ENCODE results near the gene EGLN2.
"Not testable (repeated sequence)": the region's sequence is repeated elsewhere in the genome, so short reads cannot be mapped to it uniquely, and the experiment has no call there.

EGLN2 gene
- total RNA-seq, result 17.5 to 44.7 (median 40.3) reads per million in 4 experiments

GRCh38 chr19:40798683-40799557 lies at the start of gene EGLN2:
EGLN2 (plus strand) TSS chr19:40799191; CDS start chr19:40800573, 1,382 bp downstream.
- DNase-seq, result peak; percentile 100

GRCh38 chr19:40750058-40750873 lies 48.7 kb upstream of the EGLN2 start, which contains the start of gene ACTMAP:
ACTMAP (minus strand) TSS chr19:40750477; CDS start chr19:40749803, 674 bp downstream.
- peak; percentile 99 for DNase-seq

GRCh38 chr19:40750874-40751537 lies 48.0 kb upstream of the EGLN2 start, which contains the start of gene SNRPA:
SNRPA (plus strand) TSS chr19:40751203; CDS start chr19:40751409, 206 bp downstream.
- peak; percentile 91 for DNase-seq

GRCh38 chr19:40752257-40752781 lies 46.7 kb upstream of the EGLN2 start:
- DNase-seq, result no peak

GRCh38 chr19:40754611-40755247 lies 44.3 kb upstream of the EGLN2 start:
- no peak for DNase-seq

GRCh38 chr19:40755248-40755624 lies 43.8 kb upstream of the EGLN2 start:
- no peak for DNase-seq

GRCh38 chr19:40755791-40756190 lies 43.2 kb upstream of the EGLN2 start:
- no peak for DNase-seq

- DNase-seq, result no peak
Measured at GRCh38 chr19:40756502-40757110, 42.4 kb upstream of the EGLN2 start.

- no peak for DNase-seq
Measured at GRCh38 chr19:40758491-40758890, 40.5 kb upstream of the EGLN2 start.

- DNase-seq, result no peak
Measured at GRCh38 chr19:40759352-40759751, 39.6 kb upstream of the EGLN2 start.

GRCh38 chr19:40762754-40763470 lies 36.1 kb upstream of the EGLN2 start:
- no peak for DNase-seq

GRCh38 chr19:40763526-40763925 lies 35.5 kb upstream of the EGLN2 start:
- DNase-seq, result no peak

- DNase-seq, result no peak
Measured at GRCh38 chr19:40763963-40764362, 35.0 kb upstream of the EGLN2 start.

- not testable (repeated sequence) for DNase-seq
Measured at GRCh38 chr19:40766385-40766784, 32.6 kb upstream of the EGLN2 start.

GRCh38 chr19:40768869-40769268 lies 30.1 kb upstream of the EGLN2 start:
- no peak for DNase-seq

GRCh38 chr19:40771101-40771862 lies 27.7 kb upstream of the EGLN2 start:
- DNase-seq, result not testable (repeated sequence)

GRCh38 chr19:40774916-40775631 lies 23.9 kb upstream of the EGLN2 start, which contains the start of gene MIA:
MIA (plus strand) TSS chr19:40775521; CDS start chr19:40775543, 22 bp downstream.
- DNase-seq, result no peak

GRCh38 chr19:40775632-40776022 lies 23.4 kb upstream of the EGLN2 start:
- no peak for DNase-seq

GRCh38 chr19:40776364-40776763 lies 22.6 kb upstream of the EGLN2 start:
- no peak for DNase-seq

Measured in effector CD8-positive, alpha-beta T cell (primary cell).